Measurements from ENCODE around the gene CARD19.
A peak's percentile ranks its signal among the peaks of the same experiment; 100 is the strongest.

Gene CARD19

GRCh38 chr9:93117924-93118862 lies 22.2 kb downstream of the CARD19 start:
- no peak for TF ChIP-seq CTCF (IDR thresholded peaks at IDR 0.05; ENCODE audit: low read length, missing control alignments)
- no peak overlapping the region for H3K4me3 ChIP-seq (replicated peaks; ENCODE audit: low read depth, low read length)
- no peak for DNase-seq (ENCODE audit: low read depth)

- H3K4me3 ChIP-seq (replicated peaks; ENCODE audit: low read depth, low read length): no peak overlapping the region
- no peak for DNase-seq (ENCODE audit: low read depth)
- TF ChIP-seq CTCF (IDR thresholded peaks at IDR 0.05; ENCODE audit: low read length, missing control alignments): no peak
These were observed 23.1 kb downstream of the CARD19 start for GRCh38 chr9:93118863-93119702.

GRCh38 chr9:93119703-93119952 lies 23.6 kb downstream of the CARD19 start:
- no peak overlapping the region for H3K4me3 ChIP-seq (replicated peaks; ENCODE audit: low read depth, low read length)
- TF ChIP-seq CTCF (IDR thresholded peaks at IDR 0.05; ENCODE audit: low read length, missing control alignments): no peak
- DNase-seq (ENCODE audit: low read depth): no peak

GRCh38 chr9:93119953-93120845 lies 24.2 kb downstream of the CARD19 start:
- peak; percentile 97 for DNase-seq (ENCODE audit: low read depth)
- no peak overlapping the region for H3K4me3 ChIP-seq (replicated peaks; ENCODE audit: low read depth, low read length)
- TF ChIP-seq CTCF (IDR thresholded peaks at IDR 0.05; ENCODE audit: low read length, missing control alignments): peak; percentile 51

- no peak for TF ChIP-seq CTCF (IDR thresholded peaks at IDR 0.05; ENCODE audit: low read length, missing control alignments)
- no peak overlapping the region for H3K4me3 ChIP-seq (replicated peaks; ENCODE audit: low read depth, low read length)
- DNase-seq (ENCODE audit: low read depth): no peak
These were observed 24.9 kb downstream of the CARD19 start for GRCh38 chr9:93120846-93121315.

Data from fibroblast of pulmonary artery (primary cell).